ENCODE data around the gene PITPNC1. TPM values are rescaled to one million over a fixed set of nuclear protein-coding genes. Genes with fewer than 3 reads are reported as not detected.
A peak's percentile ranks its signal among the peaks of the same experiment; 100 is the strongest.

Gene PITPNC1
- total RNA-seq, 1 donor from 2014 or later: 13.0 TPM

GRCh38 chr17:67528751-67529436, 151.8 kb downstream of the PITPNC1 start:
- no peak for DNase-seq (ENCODE audit: extremely low read depth, low read depth, low spot score)

GRCh38 chr17:67531291-67531690, 154.2 kb downstream of the PITPNC1 start:
- DNase-seq (ENCODE audit: extremely low read depth, low read depth, low spot score): no peak

- no peak for DNase-seq (ENCODE audit: extremely low read depth, low read depth, low spot score)
Observed at GRCh38 chr17:67532326-67532871, 155.3 kb downstream of the PITPNC1 start.

GRCh38 chr17:67534941-67535340, 157.9 kb downstream of the PITPNC1 start:
- DNase-seq (ENCODE audit: extremely low read depth, low read depth, low spot score): no peak

GRCh38 chr17:67542219-67543114, 165.4 kb downstream of the PITPNC1 start:
- DNase-seq (ENCODE audit: extremely low read depth, low read depth, low spot score): no peak

GRCh38 chr17:67544364-67544955, 167.4 kb downstream of the PITPNC1 start:
- no peak for DNase-seq (ENCODE audit: extremely low read depth, low read depth, low spot score)

GRCh38 chr17:67546578-67547527, 169.8 kb downstream of the PITPNC1 start:
- DNase-seq (ENCODE audit: extremely low read depth, low read depth, low spot score): no peak

- no peak for DNase-seq (ENCODE audit: extremely low read depth, low read depth, low spot score)
Observed at GRCh38 chr17:67548693-67549092, 171.6 kb downstream of the PITPNC1 start.

GRCh38 chr17:67549820-67550219, 172.7 kb downstream of the PITPNC1 start:
- DNase-seq (ENCODE audit: extremely low read depth, low read depth, low spot score): peak; percentile 98

DNA sequence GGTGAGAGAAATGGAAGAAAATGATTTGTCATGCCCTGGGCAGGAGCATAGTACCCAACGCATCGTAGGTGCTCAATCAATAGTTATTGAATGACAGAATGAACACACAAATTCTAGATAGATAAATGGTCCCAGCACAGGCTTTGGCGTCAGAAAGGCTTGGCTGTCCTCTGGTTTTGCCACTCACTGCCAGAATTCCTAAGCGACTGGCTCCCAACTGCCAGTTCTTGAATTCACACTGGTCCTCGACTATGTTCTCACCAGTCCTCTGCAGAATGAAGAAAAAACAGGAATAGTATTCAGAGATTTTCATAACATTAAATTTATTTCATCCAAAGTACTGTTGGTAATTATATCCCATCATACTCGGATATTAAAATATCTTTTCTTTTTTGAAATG, 177.6 kb downstream of the PITPNC1 start:
- DNase-seq (ENCODE audit: extremely low read depth, low read depth, low spot score): no peak

GRCh38 chr17:67555855-67556254, 178.8 kb downstream of the PITPNC1 start:
- DNase-seq (ENCODE audit: extremely low read depth, low read depth, low spot score): no peak

- no peak for DNase-seq (ENCODE audit: extremely low read depth, low read depth, low spot score)
Observed at GRCh38 chr17:67557052-67557845, 180.2 kb downstream of the PITPNC1 start.

- DNase-seq (ENCODE audit: extremely low read depth, low read depth, low spot score): no peak
Observed at GRCh38 chr17:67557921-67558320, 180.8 kb downstream of the PITPNC1 start.

DNA sequence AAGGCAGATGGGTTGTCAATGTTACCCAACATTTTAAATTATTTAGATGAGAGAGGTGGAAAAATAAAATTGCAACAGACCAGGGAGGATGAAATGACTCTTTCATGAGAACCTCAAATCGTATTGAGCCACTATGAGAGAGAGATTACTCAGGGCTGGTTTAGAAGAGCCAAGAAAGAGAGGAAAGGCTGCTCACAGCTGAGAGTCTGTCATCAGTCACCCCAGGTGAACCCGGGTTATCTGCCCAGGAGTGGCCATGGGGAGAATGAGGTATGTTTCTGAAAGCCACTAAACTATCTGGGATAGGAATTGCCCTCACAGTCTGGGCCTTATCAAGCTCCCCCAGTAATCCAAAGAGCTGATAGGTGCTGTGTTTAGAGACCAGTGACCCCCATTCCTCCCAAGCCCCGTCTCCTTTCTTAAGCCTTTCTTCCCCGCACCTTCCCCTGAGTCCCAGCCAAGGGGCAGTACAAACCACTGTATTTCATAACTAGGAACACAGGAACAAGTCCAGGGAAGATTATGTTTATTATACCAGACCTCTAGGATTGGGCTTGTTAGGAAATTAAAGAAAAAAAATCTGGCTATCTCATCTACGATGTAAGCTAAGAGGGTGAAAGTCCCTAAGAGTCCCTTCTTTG, 181.8 kb downstream of the PITPNC1 start:
- DNase-seq (ENCODE audit: extremely low read depth, low read depth, low spot score): no peak

DNA sequence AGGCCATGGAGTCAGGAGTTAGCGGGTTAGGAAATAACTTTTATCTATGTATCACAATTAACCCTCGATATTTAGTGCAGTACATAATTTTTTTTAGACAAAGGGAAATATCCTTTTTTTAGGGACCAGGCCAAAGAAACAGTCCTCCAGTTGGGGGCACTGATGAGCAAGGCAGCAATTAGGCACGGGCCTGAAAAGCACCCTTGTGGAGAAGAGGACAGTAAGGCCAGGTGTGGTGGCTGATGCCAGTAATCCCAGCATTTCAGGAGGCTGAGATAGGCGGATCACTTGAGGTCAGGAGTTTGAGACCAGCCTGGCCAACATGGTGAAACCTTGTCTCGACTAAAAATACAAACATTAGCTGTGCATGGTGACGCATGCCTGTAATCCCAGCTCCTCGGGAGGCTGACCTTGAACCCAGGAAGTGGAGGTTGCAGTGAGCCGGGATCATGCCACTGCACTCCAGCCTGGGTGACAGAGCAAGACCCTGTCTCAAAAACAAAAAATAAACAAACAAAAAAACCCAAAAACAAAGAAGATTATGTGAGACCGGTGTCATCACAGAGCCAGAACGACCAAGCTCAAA, 182.4 kb downstream of the PITPNC1 start:
- DNase-seq (ENCODE audit: extremely low read depth, low read depth, low spot score): no peak

GRCh38 chr17:67562005-67562404, 184.9 kb downstream of the PITPNC1 start:
- DNase-seq (ENCODE audit: extremely low read depth, low read depth, low spot score): no peak

DNA sequence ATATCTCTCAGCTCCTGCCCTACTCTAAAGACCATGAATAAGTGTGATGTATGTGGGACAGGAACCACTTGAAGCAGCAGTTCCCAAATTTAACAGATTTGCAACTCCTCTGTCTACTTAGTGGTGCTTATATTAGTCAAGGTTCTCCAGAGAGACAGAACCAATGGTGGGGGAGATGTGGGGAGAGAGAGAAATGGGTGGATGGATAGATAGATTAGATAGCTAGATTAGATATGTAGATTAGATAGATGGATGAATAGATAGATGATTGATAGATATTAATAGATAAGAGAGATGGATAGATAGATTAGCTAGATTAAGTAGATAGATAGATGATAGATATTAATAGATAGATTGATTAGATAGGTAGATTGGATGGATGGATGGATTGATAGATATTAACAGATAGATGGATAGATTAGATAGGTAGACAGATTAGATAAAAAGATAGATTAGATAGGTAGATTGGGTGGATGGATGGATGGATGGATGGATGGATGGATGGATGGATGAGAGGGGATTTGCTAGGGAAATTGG, 186.7 kb downstream of the PITPNC1 start:
- DNase-seq (ENCODE audit: extremely low read depth, low read depth, low spot score): no peak

DNA sequence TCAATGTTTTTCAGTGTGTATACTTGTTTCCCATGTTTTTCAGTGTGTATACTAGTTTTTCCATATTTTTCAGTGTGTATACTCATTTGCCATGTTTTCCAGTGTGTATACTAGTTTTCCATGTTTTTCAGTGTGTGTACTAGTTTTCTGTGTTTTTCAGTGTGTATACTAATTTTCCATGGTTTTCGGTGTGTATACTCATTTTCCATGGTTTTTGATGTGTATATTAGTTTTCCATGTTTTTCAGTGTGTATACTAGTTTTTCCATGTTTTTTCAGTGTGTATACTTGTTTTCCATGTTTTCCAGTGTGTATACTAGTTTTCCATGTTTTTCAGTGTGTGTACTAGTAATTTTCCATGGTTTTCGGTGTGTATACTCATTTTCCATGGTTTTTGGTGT, 188.0 kb downstream of the PITPNC1 start:
- no peak for DNase-seq (ENCODE audit: extremely low read depth, low read depth, low spot score)

Data from glomerular endothelial cell (primary cell).